Neural cell (in vitro differentiated cells): ENCODE measurements around the gene ZDHHC3. TPM values are rescaled to one million over a fixed set of nuclear protein-coding genes. Genes with fewer than 3 reads are reported as not detected.

ENCODE experiments used
- H2AFZ ChIP-seq: fragments of 200-600, 300-800 bp; sonication (generic), shearing (Covaris generic); 2 replicates; pipeline ENCODE4 v1.6.0; 2014; ENCODE audit warnings: low read depth, mild to moderate bottlenecking, antibody characterized with exemption, low read length, moderate library complexity
- H3F3A ChIP-seq: fragments of 200-600 bp; shearing (Covaris generic); 2 replicates; pipeline ENCODE4 v1.6.1; 2016; ENCODE audit warnings: mild to moderate bottlenecking, moderate library complexity, mixed read lengths, antibody characterized with exemption, low read length; ENCODE audit not compliant: insufficient read depth, poor library complexity, severe bottlenecking
- H3K27ac ChIP-seq: fragments of 200-600, 300-800 bp; sonication (generic), shearing (Covaris generic); 2 replicates; pipeline ENCODE4 v1.5.1; 2014; ENCODE audit warnings: mild to moderate bottlenecking, low read length, moderate library complexity
- H3K27me3 ChIP-seq: fragments of 300-800, 200-600 bp; sonication (generic), shearing (Covaris generic); 2 replicates; pipeline ENCODE4 v1.6.0; 2014; ENCODE audit warnings: mild to moderate bottlenecking, low read depth, low read length, moderate library complexity; ENCODE audit not compliant: insufficient read depth
- H3K36me3 ChIP-seq: fragments of 300-800, 200-600 bp; sonication (generic), shearing (Covaris generic); 2 replicates; pipeline ENCODE4 v1.5.1; 2014; ENCODE audit warnings: mild to moderate bottlenecking, antibody characterized with exemption, low read length, moderate library complexity; ENCODE audit not compliant: insufficient read depth
- H3K4me2 ChIP-seq: fragments of 300-800, 200-600 bp; sonication (generic), shearing (Covaris generic); 2 replicates; pipeline ENCODE4 v1.6.0; 2014; ENCODE audit warnings: mild to moderate bottlenecking, low read length
- H3K4me3 ChIP-seq: fragments of 300-800, 200-600 bp; sonication (generic), shearing (Covaris generic); 2 replicates; pipeline ENCODE4 v1.5.1; 2014; ENCODE audit warnings: mild to moderate bottlenecking, low read length, moderate library complexity
- H3K79me2 ChIP-seq: fragments of 200-600 bp; shearing (Covaris generic); replicated peaks from 2 replicates; pipeline ENCODE4 v1.6.0; 2014; ENCODE audit warnings: mild to moderate bottlenecking, low read length, moderate library complexity; ENCODE audit not compliant: insufficient read depth
- H3K9ac ChIP-seq: fragments of 300-800, 200-600 bp; sonication (generic), shearing (Covaris generic); 2 replicates; pipeline ENCODE4 v1.6.1; 2016; ENCODE audit warnings: mild to moderate bottlenecking, low read length, mixed read lengths
- H3K9me2 ChIP-seq: fragments of 200-600 bp; shearing (Covaris generic); 2 replicates; pipeline ENCODE4 v1.6.1; 2016; ENCODE audit warnings: mild to moderate bottlenecking, low read length, mixed read lengths; ENCODE audit not compliant: insufficient read depth
- H3K9me3 ChIP-seq: fragments of 200-600, 300-800 bp; sonication (generic), shearing (Covaris generic); 2 replicates; pipeline ENCODE4 v1.6.1; 2016; ENCODE audit warnings: mild to moderate bottlenecking, mixed run types, low read length, moderate library complexity, mixed read lengths
- H4K20me1 ChIP-seq: fragments of 200-600 bp; shearing (Covaris generic); 2 replicates; pipeline ENCODE4 v1.6.1; 2016; ENCODE audit warnings: mild to moderate bottlenecking, mixed run types; ENCODE audit not compliant: insufficient read depth
- EP300 ChIP-seq: fragments of 450-650 bp; conservative IDR thresholded peaks from 2 replicates; pipeline ENCODE4 v1.6.1; 2014; ENCODE audit warnings: antibody characterized with exemption, mild to moderate bottlenecking, moderate library complexity; ENCODE audit not compliant: poor library complexity, severe bottlenecking
- EZH2 ChIP-seq: fragments of 200-600, 300-800 bp; shearing (Covaris generic), sonication (generic); IDR thresholded peaks from 2 replicates; pipeline ENCODE4 v1.6.1; 2014; ENCODE audit warnings: antibody characterized with exemption, low read length, borderline replicate concordance, mild to moderate bottlenecking; ENCODE audit not compliant: insufficient read depth, poor library complexity, severe bottlenecking
- MXI1 ChIP-seq: fragments of 450-650 bp; conservative IDR thresholded peaks from 2 replicates; pipeline ENCODE4 v1.6.1; 2014; ENCODE audit warnings: antibody characterized with exemption, mild to moderate bottlenecking; ENCODE audit not compliant: poor library complexity, severe bottlenecking
- POLR2AphosphoS5 ChIP-seq: IDR thresholded peaks from 2 replicates; pipeline ENCODE4 v1.6.1; 2012
- RAD21 ChIP-seq: fragments of 450-650 bp; conservative IDR thresholded peaks from 2 replicates; pipeline ENCODE4 v1.6.1; 2014; ENCODE audit warnings: antibody characterized with exemption, mild to moderate bottlenecking, moderate library complexity
- REST ChIP-seq: IDR thresholded peaks from 2 replicates; pipeline ENCODE4 v1.6.1; 2012; ENCODE audit warnings: borderline replicate concordance
- SMC3 ChIP-seq: fragments of 450-650 bp; conservative IDR thresholded peaks from 2 replicates; pipeline ENCODE4 v1.6.1; 2014; ENCODE audit warnings: antibody characterized with exemption, mild to moderate bottlenecking, moderate library complexity; ENCODE audit not compliant: poor library complexity
- TAF1 ChIP-seq: IDR thresholded peaks from 2 replicates; pipeline ENCODE4 v1.6.1; 2012; ENCODE audit warnings: low read depth
- polyA plus RNA-seq: library from polyadenylated mRNA; depleted of rRNA; stranded (reverse); fragments of >200 nt; gene quantifications from 2 replicates; pipeline ENCODE4 v1.2.3, GENCODE V29; 2014
- TF ChIP-seq, protein P1 (sequence below): fragments of 450-650 bp; IDR thresholded peaks from 2 replicates; pipeline ENCODE4 v1.5.1; 2014; ENCODE audit warnings: antibody characterized with exemption, mild to moderate bottlenecking, moderate library complexity; ENCODE audit not compliant: poor library complexity, severe bottlenecking

ZDHHC3 gene
- polyA plus RNA-seq, 1 donor from 2014 or later, result 35.8 TPM

DNA sequence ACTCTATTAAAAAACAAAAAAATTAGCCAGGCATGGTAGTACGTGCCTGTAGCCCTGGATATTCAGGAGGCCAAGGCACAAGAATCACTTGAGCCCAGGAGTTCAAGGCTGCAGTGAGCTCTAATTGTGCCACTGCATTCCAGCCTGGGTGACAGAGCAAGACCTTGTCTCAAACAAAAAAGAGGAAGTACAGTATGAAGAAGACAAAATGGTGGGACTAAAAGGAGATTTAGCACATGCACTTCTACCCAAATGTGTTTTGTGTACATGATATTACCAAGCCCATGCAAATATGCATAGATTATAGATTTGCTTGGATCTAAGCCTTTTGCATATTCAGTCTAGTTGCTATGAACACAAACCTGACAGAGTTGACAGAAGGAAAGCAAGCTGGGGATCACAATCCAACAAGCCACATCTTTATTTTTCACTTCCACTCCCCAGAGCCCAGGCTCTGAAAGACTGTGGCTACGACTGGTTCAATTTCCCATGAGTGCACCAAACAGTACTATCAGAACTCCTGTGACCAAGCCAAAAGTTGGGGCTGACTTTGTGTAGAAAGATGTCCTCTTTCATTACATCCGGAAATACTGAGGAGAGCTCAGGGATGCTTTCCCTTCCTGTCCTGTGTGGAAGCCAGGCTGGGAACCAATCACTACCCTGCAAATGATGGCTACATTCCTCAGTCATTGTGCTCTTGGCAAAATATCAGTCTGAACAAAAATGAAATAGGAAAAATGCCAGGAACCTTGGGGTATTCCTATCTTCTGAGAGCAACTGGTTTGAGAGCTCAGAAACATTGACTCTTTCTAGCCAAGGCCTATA, 52.1 kb downstream of the ZDHHC3 start:
- no peaks in the 10 kb centered on the region for H3K9me2 ChIP-seq
- H3K36me3 ChIP-seq, result no peaks in the 10 kb centered on the region
- no peak overlapping the region for H3K4me2 ChIP-seq
- no peak overlapping the region for H3K9ac ChIP-seq
- H3K9me3 ChIP-seq, result no peaks in the 10 kb centered on the region
- H3K4me3 ChIP-seq, result no peak overlapping the region
- H3K27ac ChIP-seq, result no peak overlapping the region
- H3K27me3 ChIP-seq, result no peaks in the 10 kb centered on the region
- TF ChIP-seq TAF1, result no peak
- TF ChIP-seq REST, result no peak
- no peak for TF ChIP-seq EZH2
- no peak for TF ChIP-seq SMC3
- no peak for TF ChIP-seq POLR2AphosphoS5
- no peak for TF ChIP-seq MXI1
- TF ChIP-seq, protein P1, sequence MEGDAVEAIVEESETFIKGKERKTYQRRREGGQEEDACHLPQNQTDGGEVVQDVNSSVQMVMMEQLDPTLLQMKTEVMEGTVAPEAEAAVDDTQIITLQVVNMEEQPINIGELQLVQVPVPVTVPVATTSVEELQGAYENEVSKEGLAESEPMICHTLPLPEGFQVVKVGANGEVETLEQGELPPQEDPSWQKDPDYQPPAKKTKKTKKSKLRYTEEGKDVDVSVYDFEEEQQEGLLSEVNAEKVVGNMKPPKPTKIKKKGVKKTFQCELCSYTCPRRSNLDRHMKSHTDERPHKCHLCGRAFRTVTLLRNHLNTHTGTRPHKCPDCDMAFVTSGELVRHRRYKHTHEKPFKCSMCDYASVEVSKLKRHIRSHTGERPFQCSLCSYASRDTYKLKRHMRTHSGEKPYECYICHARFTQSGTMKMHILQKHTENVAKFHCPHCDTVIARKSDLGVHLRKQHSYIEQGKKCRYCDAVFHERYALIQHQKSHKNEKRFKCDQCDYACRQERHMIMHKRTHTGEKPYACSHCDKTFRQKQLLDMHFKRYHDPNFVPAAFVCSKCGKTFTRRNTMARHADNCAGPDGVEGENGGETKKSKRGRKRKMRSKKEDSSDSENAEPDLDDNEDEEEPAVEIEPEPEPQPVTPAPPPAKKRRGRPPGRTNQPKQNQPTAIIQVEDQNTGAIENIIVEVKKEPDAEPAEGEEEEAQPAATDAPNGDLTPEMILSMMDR, result no peak
- TF ChIP-seq RAD21, result no peak
- no peak for TF ChIP-seq EP300
- no peaks in the 10 kb centered on the region for H3K79me2 ChIP-seq
- no peak overlapping the region for H2AFZ ChIP-seq
- H3F3A ChIP-seq, result no peaks in the 10 kb centered on the region
- H4K20me1 ChIP-seq, result no peaks in the 10 kb centered on the region

DNA sequence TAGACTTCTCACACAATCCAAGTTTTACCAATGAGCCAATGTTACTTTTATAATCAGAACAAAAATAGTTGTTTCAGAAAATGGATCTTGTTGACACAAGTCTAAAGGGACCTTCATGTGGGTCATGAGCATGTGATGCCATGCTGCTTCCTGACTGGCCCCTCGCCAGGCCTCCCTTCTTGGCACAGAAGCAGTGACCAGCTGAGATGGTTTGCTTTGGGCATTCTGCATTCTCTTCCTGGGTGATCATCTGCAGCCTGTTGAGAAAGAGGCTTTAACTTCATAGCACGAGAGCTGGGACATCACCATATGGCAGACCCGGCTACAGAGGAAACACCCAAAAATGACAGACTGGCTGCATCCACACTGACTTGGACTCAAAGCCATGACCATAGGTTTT, 55.9 kb downstream of the ZDHHC3 start:
- no peaks in the 10 kb centered on the region for H4K20me1 ChIP-seq
- H3K27me3 ChIP-seq, result no peaks in the 10 kb centered on the region
- no peaks in the 10 kb centered on the region for H3K9me2 ChIP-seq
- H3K4me2 ChIP-seq, result no peak overlapping the region
- no peak overlapping the region for H3K9ac ChIP-seq
- no peak overlapping the region for H3K27ac ChIP-seq
- no peak for TF ChIP-seq EP300
- TF ChIP-seq POLR2AphosphoS5, result no peak
- TF ChIP-seq EZH2, result no peak
- no peak for TF ChIP-seq TAF1
- TF ChIP-seq SMC3, result no peak
- TF ChIP-seq MXI1, result no peak
- no peak for TF ChIP-seq RAD21
- no peak for TF ChIP-seq REST
- TF ChIP-seq, protein P1, result no peak
- no peak overlapping the region for H3K4me3 ChIP-seq
- no peaks in the 10 kb centered on the region for H3K79me2 ChIP-seq
- no peak overlapping the region for H2AFZ ChIP-seq
- no peaks in the 10 kb centered on the region for H3F3A ChIP-seq
- H3K9me3 ChIP-seq, result no peaks in the 10 kb centered on the region
- H3K36me3 ChIP-seq, result no peaks in the 10 kb centered on the region
